HG03135 (cell line): Measurements from ENCODE around the gene NME7.

Source experiments
- ATAC-seq: cut with Tn5 transposase; IDR thresholded peaks from one replicate; pipeline ENCODE4 v1.9.1; 2021; ENCODE audit warnings: mild to moderate bottlenecking, moderate library complexity; ENCODE audit not compliant: unreplicated experiment

NME7 gene

GRCh38 chr1:169109561-169110134 lies 257.9 kb downstream of the NME7 start:
- no peak for ATAC-seq

- ATAC-seq: no peak
Measured at GRCh38 chr1:169108863-169109560, 258.6 kb downstream of the NME7 start.

- no peak for ATAC-seq
Measured at GRCh38 chr1:169108223-169108622, 259.4 kb downstream of the NME7 start.

GRCh38 chr1:169107603-169108208 lies 259.9 kb downstream of the NME7 start:
- no peak for ATAC-seq

- no peak for ATAC-seq
Measured at GRCh38 chr1:169106921-169107602, 260.5 kb downstream of the NME7 start.

GRCh38 chr1:169106095-169106920 lies 261.3 kb downstream of the NME7 start, which contains the start of gene ATP1B1:
ATP1B1 (plus strand) TSS chr1:169106690; CDS start chr1:169106830, 140 bp downstream.
- ATAC-seq: peak; percentile 84

GRCh38 chr1:169105434-169106094 lies 262.0 kb downstream of the NME7 start:
- ATAC-seq: peak; percentile 26

GRCh38 chr1:169105087-169105433 lies 262.5 kb downstream of the NME7 start:
- no peak for ATAC-seq

- ATAC-seq: no peak
Measured at GRCh38 chr1:169103480-169103893, 264.1 kb downstream of the NME7 start.

GRCh38 chr1:169103002-169103401 lies 264.6 kb downstream of the NME7 start:
- no peak for ATAC-seq

- no peak for ATAC-seq
Measured at GRCh38 chr1:169102567-169102966, 265.0 kb downstream of the NME7 start.

GRCh38 chr1:169100651-169101088 lies 266.9 kb downstream of the NME7 start:
- no peak for ATAC-seq

- ATAC-seq: no peak
Measured at GRCh38 chr1:169100208-169100607, 267.4 kb downstream of the NME7 start.

- no peak for ATAC-seq
Measured at GRCh38 chr1:169099561-169099960, 268.0 kb downstream of the NME7 start.

- no peak for ATAC-seq
Measured at GRCh38 chr1:169098380-169098779, 269.2 kb downstream of the NME7 start.

- ATAC-seq: no peak
Measured at GRCh38 chr1:169094897-169095569, 272.6 kb downstream of the NME7 start.

GRCh38 chr1:169092399-169092798 lies 275.2 kb downstream of the NME7 start:
- no peak for ATAC-seq

GRCh38 chr1:169091480-169091941 lies 276.1 kb downstream of the NME7 start:
- ATAC-seq: peak; percentile 83

GRCh38 chr1:169090900-169091311 lies 276.7 kb downstream of the NME7 start:
- ATAC-seq: peak; percentile 38
